K562 (cell line): Measurements from ENCODE around the gene ANKRD13B.
"Not testable (repeated sequence)": the region's sequence is repeated elsewhere in the genome, so short reads cannot be mapped to it uniquely, and the experiment has no call there.

Source experiments
- BCL6 ChIP-seq: fragments of 250-450 bp; sonication (Bioruptor Pico); IDR thresholded peaks from 2 replicates; pipeline ENCODE4 v1.4.0; 2020
- EP300 ChIP-seq: IDR thresholded peaks from 2 replicates; pipeline ENCODE4 v1.6.1; 2012; ENCODE audit warnings: low read length, improper control_type of control experiment
- GABPA ChIP-seq: fragments of 200-800 bp; sonication (Bioruptor generic); conservative IDR thresholded peaks from 2 replicates; pipeline ENCODE4 v1.6.1; 2016; ENCODE audit warnings: low read depth, missing genetic modification characterization, missing compliant biosample characterization
- PHF8 ChIP-seq: fragments of 200-600 bp; sonication (generic); IDR thresholded peaks from 2 replicates; pipeline ENCODE4 v1.6.1; 2012; ENCODE audit warnings: mixed run types, mild to moderate bottlenecking, inconsistent platforms, low read length, moderate library complexity, borderline replicate concordance
- POLR2A ChIP-seq: fragments of 450-650 bp; conservative IDR thresholded peaks from 2 replicates; pipeline ENCODE4 v1.6.1; 2016
- ZNF324 ChIP-seq: fragments of 250-450 bp; sonication (Bioruptor Pico); IDR thresholded peaks from 2 replicates; pipeline ENCODE4 v1.4.0; 2020; ENCODE audit warnings: mild to moderate bottlenecking
- TF ChIP-seq, protein P1 (sequence below), 3 experiments: IDR thresholded peaks in 2 of 3; conservative IDR thresholded peaks in 1 of 3; 2 replicates each; pipeline ENCODE4 v1.5.1; 2011 to 2012; ENCODE audit warnings: low read length in 3 of 3, mild to moderate bottlenecking in 3 of 3, control low read depth in 2 of 3, improper control_type of control experiment in 1 of 3, inconsistent platforms in 1 of 3, low read depth in 1 of 3, mixed read lengths in 1 of 3, moderate library complexity in 1 of 3; ENCODE audit not compliant: insufficient read depth in 2 of 3
- TF ChIP-seq, protein P2 (sequence below): sonication (generic); formaldehyde crosslinking; IDR thresholded peaks from 2 replicates; pipeline ENCODE4 v1.8.0; 2022; ENCODE audit warnings: mild to moderate bottlenecking, missing genetic modification reagents

DNA sequence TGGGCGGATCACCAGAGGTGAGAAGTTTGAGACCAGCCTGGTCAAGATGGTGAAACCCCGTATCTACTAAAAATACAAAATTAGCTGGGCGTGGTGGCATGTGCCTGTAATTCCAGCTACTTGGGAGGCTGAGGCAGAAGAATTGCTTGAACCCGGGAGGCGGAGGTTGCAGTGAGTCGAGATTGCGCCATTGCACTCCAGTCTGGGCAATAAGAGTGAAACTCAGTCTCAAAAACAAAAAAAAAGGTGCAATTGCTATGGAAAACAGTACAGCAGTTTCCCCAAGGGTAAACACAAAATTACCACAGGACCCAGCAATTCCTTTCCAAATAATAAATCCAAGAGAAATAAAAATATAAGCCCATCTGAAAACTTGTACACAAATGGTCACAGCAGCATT lies 59.0 kb downstream of the ANKRD13B start:
- TF ChIP-seq, protein P1, sequence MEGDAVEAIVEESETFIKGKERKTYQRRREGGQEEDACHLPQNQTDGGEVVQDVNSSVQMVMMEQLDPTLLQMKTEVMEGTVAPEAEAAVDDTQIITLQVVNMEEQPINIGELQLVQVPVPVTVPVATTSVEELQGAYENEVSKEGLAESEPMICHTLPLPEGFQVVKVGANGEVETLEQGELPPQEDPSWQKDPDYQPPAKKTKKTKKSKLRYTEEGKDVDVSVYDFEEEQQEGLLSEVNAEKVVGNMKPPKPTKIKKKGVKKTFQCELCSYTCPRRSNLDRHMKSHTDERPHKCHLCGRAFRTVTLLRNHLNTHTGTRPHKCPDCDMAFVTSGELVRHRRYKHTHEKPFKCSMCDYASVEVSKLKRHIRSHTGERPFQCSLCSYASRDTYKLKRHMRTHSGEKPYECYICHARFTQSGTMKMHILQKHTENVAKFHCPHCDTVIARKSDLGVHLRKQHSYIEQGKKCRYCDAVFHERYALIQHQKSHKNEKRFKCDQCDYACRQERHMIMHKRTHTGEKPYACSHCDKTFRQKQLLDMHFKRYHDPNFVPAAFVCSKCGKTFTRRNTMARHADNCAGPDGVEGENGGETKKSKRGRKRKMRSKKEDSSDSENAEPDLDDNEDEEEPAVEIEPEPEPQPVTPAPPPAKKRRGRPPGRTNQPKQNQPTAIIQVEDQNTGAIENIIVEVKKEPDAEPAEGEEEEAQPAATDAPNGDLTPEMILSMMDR (IDR thresholded peaks at IDR 0.05 in 2 of 3, conservative IDR thresholded peaks at IDR 0.05 in 1 of 3; ENCODE audit: insufficient read depth in 2 of 3, low read depth in 1 of 3, low read length in 3 of 3) = not testable (repeated sequence)
- TF ChIP-seq PHF8; ZNF324 (CRISPR knock-in tag); BCL6 (CRISPR knock-in tag); POLR2A; EP300; GABPA (tag): not testable (repeated sequence)
- TF ChIP-seq, protein P2, sequence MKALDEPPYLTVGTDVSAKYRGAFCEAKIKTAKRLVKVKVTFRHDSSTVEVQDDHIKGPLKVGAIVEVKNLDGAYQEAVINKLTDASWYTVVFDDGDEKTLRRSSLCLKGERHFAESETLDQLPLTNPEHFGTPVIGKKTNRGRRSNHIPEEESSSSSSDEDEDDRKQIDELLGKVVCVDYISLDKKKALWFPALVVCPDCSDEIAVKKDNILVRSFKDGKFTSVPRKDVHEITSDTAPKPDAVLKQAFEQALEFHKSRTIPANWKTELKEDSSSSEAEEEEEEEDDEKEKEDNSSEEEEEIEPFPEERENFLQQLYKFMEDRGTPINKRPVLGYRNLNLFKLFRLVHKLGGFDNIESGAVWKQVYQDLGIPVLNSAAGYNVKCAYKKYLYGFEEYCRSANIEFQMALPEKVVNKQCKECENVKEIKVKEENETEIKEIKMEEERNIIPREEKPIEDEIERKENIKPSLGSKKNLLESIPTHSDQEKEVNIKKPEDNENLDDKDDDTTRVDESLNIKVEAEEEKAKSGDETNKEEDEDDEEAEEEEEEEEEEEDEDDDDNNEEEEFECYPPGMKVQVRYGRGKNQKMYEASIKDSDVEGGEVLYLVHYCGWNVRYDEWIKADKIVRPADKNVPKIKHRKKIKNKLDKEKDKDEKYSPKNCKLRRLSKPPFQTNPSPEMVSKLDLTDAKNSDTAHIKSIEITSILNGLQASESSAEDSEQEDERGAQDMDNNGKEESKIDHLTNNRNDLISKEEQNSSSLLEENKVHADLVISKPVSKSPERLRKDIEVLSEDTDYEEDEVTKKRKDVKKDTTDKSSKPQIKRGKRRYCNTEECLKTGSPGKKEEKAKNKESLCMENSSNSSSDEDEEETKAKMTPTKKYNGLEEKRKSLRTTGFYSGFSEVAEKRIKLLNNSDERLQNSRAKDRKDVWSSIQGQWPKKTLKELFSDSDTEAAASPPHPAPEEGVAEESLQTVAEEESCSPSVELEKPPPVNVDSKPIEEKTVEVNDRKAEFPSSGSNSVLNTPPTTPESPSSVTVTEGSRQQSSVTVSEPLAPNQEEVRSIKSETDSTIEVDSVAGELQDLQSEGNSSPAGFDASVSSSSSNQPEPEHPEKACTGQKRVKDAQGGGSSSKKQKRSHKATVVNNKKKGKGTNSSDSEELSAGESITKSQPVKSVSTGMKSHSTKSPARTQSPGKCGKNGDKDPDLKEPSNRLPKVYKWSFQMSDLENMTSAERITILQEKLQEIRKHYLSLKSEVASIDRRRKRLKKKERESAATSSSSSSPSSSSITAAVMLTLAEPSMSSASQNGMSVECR (CRISPR knock-in tag) = not testable (repeated sequence)
